HG03565 (cell line): ENCODE measurements around the gene TBK1.

ENCODE experiments used
- ATAC-seq: cut with Tn5 transposase; IDR thresholded peaks from one replicate; pipeline ENCODE4 v1.9.1; 2021; ENCODE audit warnings: mild to moderate bottlenecking, moderate library complexity; ENCODE audit not compliant: unreplicated experiment

TBK1 gene

GRCh38 chr12:64450711-64451486 is 1.0 kb upstream of the TBK1 start:
- ATAC-seq: no peak

GRCh38 chr12:64452559-64453329 is 824 bp downstream of the TBK1 start:
- ATAC-seq: no peak

- no peak for ATAC-seq
Observed at GRCh38 chr12:64455506-64455905, 3.6 kb downstream of the TBK1 start.

GRCh38 chr12:64456119-64456518 is 4.2 kb downstream of the TBK1 start:
- no peak for ATAC-seq

- no peak for ATAC-seq
Observed at GRCh38 chr12:64457032-64457431, 5.1 kb downstream of the TBK1 start.

GRCh38 chr12:64457466-64457865 is 5.5 kb downstream of the TBK1 start:
- no peak for ATAC-seq

GRCh38 chr12:64457923-64458322 is 6.0 kb downstream of the TBK1 start:
- ATAC-seq: no peak

- ATAC-seq: no peak
Observed at GRCh38 chr12:64459394-64459891, 7.5 kb downstream of the TBK1 start.

GRCh38 chr12:64461634-64462414 is 9.9 kb downstream of the TBK1 start:
- ATAC-seq: no peak

GRCh38 chr12:64466178-64466577 is 14.3 kb downstream of the TBK1 start:
- ATAC-seq: no peak

- no peak for ATAC-seq
Observed at GRCh38 chr12:64468966-64469365, 17.0 kb downstream of the TBK1 start.

GRCh38 chr12:64469455-64470142 is 17.7 kb downstream of the TBK1 start:
- no peak for ATAC-seq

- no peak for ATAC-seq
Observed at GRCh38 chr12:64470495-64470894, 18.6 kb downstream of the TBK1 start.

- ATAC-seq: no peak
Observed at GRCh38 chr12:64473176-64473575, 21.3 kb downstream of the TBK1 start.

- ATAC-seq: no peak
Observed at GRCh38 chr12:64475518-64475917, 23.6 kb downstream of the TBK1 start.

- no peak for ATAC-seq
Observed at GRCh38 chr12:64476844-64477243, 24.9 kb downstream of the TBK1 start.

GRCh38 chr12:64478661-64479060 is 26.7 kb downstream of the TBK1 start:
- ATAC-seq: no peak

GRCh38 chr12:64480148-64480547 is 28.2 kb downstream of the TBK1 start:
- no peak for ATAC-seq

GRCh38 chr12:64486657-64487056 is 34.7 kb downstream of the TBK1 start:
- ATAC-seq: no peak

- no peak for ATAC-seq
Observed at GRCh38 chr12:64491718-64492117, 39.8 kb downstream of the TBK1 start.

GRCh38 chr12:64493513-64493912 is 41.6 kb downstream of the TBK1 start:
- ATAC-seq: no peak
